Duodenal mucosa (tissue), 2 donors: Measurements from ENCODE around the gene ARMC3.
"Not testable (repeated sequence)": the region's sequence is repeated elsewhere in the genome, so short reads cannot be mapped to it uniquely, and the experiment has no call there.

ENCODE experiments used
- H3K27ac ChIP-seq: one replicate; pipeline ENCODE4 v1.7.0; 2013; ENCODE audit warnings: low read depth, low read length
- H3K27me3 ChIP-seq, 2 donors: one replicate each; pipeline ENCODE4 v1.7.0; 2013; ENCODE audit warnings: low read length in 2 of 2, control low read depth in 1 of 2; ENCODE audit not compliant: insufficient read depth in 2 of 2, control insufficient read depth in 1 of 2
- H3K36me3 ChIP-seq, 2 donors: one replicate each; pipeline ENCODE4 v1.7.0; 2013; ENCODE audit warnings: low read length in 2 of 2, control low read depth in 1 of 2; ENCODE audit not compliant: insufficient read depth in 2 of 2, control insufficient read depth in 1 of 2
- H3K4me1 ChIP-seq, 2 donors: one replicate each; pipeline ENCODE4 v1.7.0; 2013; ENCODE audit warnings: low read length in 2 of 2, control low read depth in 1 of 2; ENCODE audit not compliant: insufficient read depth in 2 of 2, control insufficient read depth in 1 of 2
- H3K4me3 ChIP-seq, 2 donors: one replicate each; pipeline ENCODE4 v1.7.0; 2013; ENCODE audit warnings: low read length in 2 of 2, low read depth in 1 of 2
- H3K9ac ChIP-seq, 2 donors: one replicate each; pipeline ENCODE4 v1.7.0; 2013; ENCODE audit warnings: low read length in 2 of 2, low read depth in 1 of 2
- H3K9me3 ChIP-seq, 2 donors: one replicate each; pipeline ENCODE4 v1.7.0; 2013; ENCODE audit warnings: low read length in 2 of 2, control low read depth in 1 of 2; ENCODE audit not compliant: control insufficient read depth in 1 of 2

Gene ARMC3

GRCh38 chr10:23055424-23056185 is 127.8 kb downstream of the ARMC3 start:
- Histone ChIP-seq H3K4me1 (peaks cover 6 to 8% of the 10 kb centered on the region in 2 donors), H3K27me3 (no peaks in the 10 kb centered on the region), H3K4me3 (no peak overlapping the region), H3K9ac (no peak overlapping the region), H3K36me3 (no peaks in the 10 kb centered on the region), H3K27ac (no peak overlapping the region), H3K9me3 (no peaks in the 10 kb centered on the region)

GRCh38 chr10:23056186-23056579 is 128.3 kb downstream of the ARMC3 start:
- no peak overlapping the region for H3K4me3 ChIP-seq
- H3K9me3 ChIP-seq: no peaks in the 10 kb centered on the region
- H3K9ac ChIP-seq: no peak overlapping the region
- H3K27ac ChIP-seq: no peak overlapping the region
- H3K27me3 ChIP-seq: no peaks in the 10 kb centered on the region
- no peaks in the 10 kb centered on the region for H3K36me3 ChIP-seq
- H3K4me1 ChIP-seq: peaks cover 6 to 8% of the 10 kb centered on the region in 2 donors

- no peak overlapping the region for H3K27ac ChIP-seq
- no peaks in the 10 kb centered on the region for H3K9me3 ChIP-seq
- no peak overlapping the region for H3K9ac ChIP-seq
- no peak overlapping the region for H3K4me3 ChIP-seq
- H3K36me3 ChIP-seq: no peaks in the 10 kb centered on the region
- H3K27me3 ChIP-seq: no peaks in the 10 kb centered on the region
- H3K4me1 ChIP-seq: peaks cover 6 to 8% of the 10 kb centered on the region in 2 donors
Measured at GRCh38 chr10:23058366-23058765, 130.5 kb downstream of the ARMC3 start.

GRCh38 chr10:23060918-23061317 is 133.1 kb downstream of the ARMC3 start:
- no peak overlapping the region for H3K4me3 ChIP-seq
- no peaks in the 10 kb centered on the region for H3K9me3 ChIP-seq
- H3K27me3 ChIP-seq: no peaks in the 10 kb centered on the region
- H3K36me3 ChIP-seq: no peaks in the 10 kb centered on the region
- H3K9ac ChIP-seq: no peak overlapping the region
- H3K27ac ChIP-seq: no peak overlapping the region
- H3K4me1 ChIP-seq: peaks cover 14 to 15% of the 10 kb centered on the region in 2 donors

- no peak overlapping the region for H3K9ac ChIP-seq
- no peak overlapping the region for H3K4me3 ChIP-seq
- H3K9me3 ChIP-seq: no peaks in the 10 kb centered on the region
- H3K4me1 ChIP-seq: peaks cover 10 to 13% of the 10 kb centered on the region in 2 donors
- H3K36me3 ChIP-seq: no peaks in the 10 kb centered on the region
- no peaks in the 10 kb centered on the region for H3K27me3 ChIP-seq
- H3K27ac ChIP-seq: no peak overlapping the region
Measured at GRCh38 chr10:23063045-23063972, 135.5 kb downstream of the ARMC3 start.

GRCh38 chr10:23063973-23064812 is 136.3 kb downstream of the ARMC3 start:
- H3K4me3 ChIP-seq: no peak overlapping the region
- H3K4me1 ChIP-seq: peaks cover 10 to 13% of the 10 kb centered on the region in 2 donors
- no peaks in the 10 kb centered on the region for H3K36me3 ChIP-seq
- no peak overlapping the region for H3K9ac ChIP-seq
- H3K27me3 ChIP-seq: no peaks in the 10 kb centered on the region
- no peaks in the 10 kb centered on the region for H3K9me3 ChIP-seq
- H3K27ac ChIP-seq: no peak overlapping the region

- H3K36me3 ChIP-seq, H3K9me3 ChIP-seq, H3K9ac ChIP-seq, H3K27ac ChIP-seq, H3K4me3 ChIP-seq, H3K27me3 ChIP-seq: not testable (repeated sequence)
- H3K4me1 ChIP-seq: peaks cover 10 to 13% of the 10 kb centered on the region in 2 donors
Measured at GRCh38 chr10:23064813-23065114, 136.9 kb downstream of the ARMC3 start.

GRCh38 chr10:23065181-23065948 is 137.5 kb downstream of the ARMC3 start:
- H3K4me3 ChIP-seq: no peak overlapping the region
- no peaks in the 10 kb centered on the region for H3K27me3 ChIP-seq
- H3K9me3 ChIP-seq: no peaks in the 10 kb centered on the region
- peaks cover 10 to 13% of the 10 kb centered on the region in 2 donors for H3K4me1 ChIP-seq
- H3K9ac ChIP-seq: no peak overlapping the region
- H3K27ac ChIP-seq: no peak overlapping the region
- no peaks in the 10 kb centered on the region for H3K36me3 ChIP-seq

- peaks cover 10 to 13% of the 10 kb centered on the region in 2 donors for H3K4me1 ChIP-seq
- no peak overlapping the region for H3K9ac ChIP-seq
- H3K4me3 ChIP-seq: no peak overlapping the region
- no peaks in the 10 kb centered on the region for H3K36me3 ChIP-seq
- no peak overlapping the region for H3K27ac ChIP-seq
- H3K27me3 ChIP-seq: no peaks in the 10 kb centered on the region
- no peaks in the 10 kb centered on the region for H3K9me3 ChIP-seq
Measured at GRCh38 chr10:23067337-23067736, 139.5 kb downstream of the ARMC3 start.
